Measurements from ENCODE around the gene SERTAD2. TPM values are rescaled to one million over a fixed set of nuclear protein-coding genes. Genes with fewer than 3 reads are reported as not detected.

SERTAD2 gene
- total and polyA plus RNA-seq, 2 of the 4 experiments (the other 2 are of a cell fraction), result 5.0 to 11.0 TPM

GRCh38 chr2:64620661-64621060 is 33.1 kb downstream of the SERTAD2 start:
- Histone ChIP-seq H3K4me2 (ENCODE audit: low read depth, low read length) (no peak overlapping the region), H3K27ac (ENCODE audit: insufficient read depth, low read length) (no peak overlapping the region), H3K9ac (ENCODE audit: low read depth, low read length) (no peak overlapping the region), H3K79me1 (ENCODE audit: low read depth in 1 of 2, low read length in 2 of 2) (no peaks in the 10 kb centered on the region), H2BK20ac (ENCODE audit: low read depth, low read length) (no peak overlapping the region), H3K9me3 (ENCODE audit: control insufficient read depth, insufficient read depth, low read length) (no peaks in the 10 kb centered on the region), H3K4me1 (ENCODE audit: control insufficient read depth, insufficient read depth, low read length) (no peaks in the 10 kb centered on the region), H2AFZ (replicated peaks; ENCODE audit: low read length, poor library complexity) (no peak overlapping the region), H4K5ac (ENCODE audit: low read depth, low read length) (no peak overlapping the region), H3K9me1 (ENCODE audit: insufficient read depth, low read length) (no peaks in the 10 kb centered on the region), H3K4ac (ENCODE audit: low read depth, low read length) (no peak overlapping the region), H2AK5ac (ENCODE audit: low read depth, low read length) (no peak overlapping the region), H3K18ac (ENCODE audit: low read depth, low read length) (no peak overlapping the region), H3K36me3 (ENCODE audit: control insufficient read depth, insufficient read depth, low read length) (no peaks in the 10 kb centered on the region), H2BK5ac (ENCODE audit: low read depth, low read length, poor library complexity, severe bottlenecking) (no peak overlapping the region), H3K27me3 (ENCODE audit: control insufficient read depth, insufficient read depth, low read length) (peaks cover 53% of the 10 kb centered on the region), H4K91ac (ENCODE audit: insufficient read depth, low read depth, low read length) (no peak overlapping the region), H2BK15ac (ENCODE audit: low read depth, low read length) (no peak overlapping the region), H3K4me3 (ENCODE audit: insufficient read depth, low read depth, low read length) (no peak overlapping the region), H3K23ac (ENCODE audit: low read depth, low read length) (no peak overlapping the region), H3K56ac (ENCODE audit: extremely low read depth, insufficient read depth, low read length) (no peak overlapping the region), H2BK120ac (ENCODE audit: low read depth, low read length) (no peak overlapping the region), H2AK9ac (replicated peaks; ENCODE audit: low read depth, low read length, poor library complexity) (no peak overlapping the region), H3K14ac (replicated peaks; ENCODE audit: low read depth, low read length) (no peak overlapping the region), H4K20me1 (ENCODE audit: insufficient read depth, low read length) (no peaks in the 10 kb centered on the region), H4K8ac (ENCODE audit: low read depth in 2 of 2, low read length in 2 of 2) (no peak overlapping the region)
- intact Hi-C loops (cut with micrococcal nuclease), result no loop called here
- no peak for DNase-seq
- ChIA-PET POLR2A (ENCODE audit: unreplicated experiment) (no interaction called here), CTCF (no interaction called here)
- no CpG with 5 or more reads among the region's 4 CpGs for WGBS, 2 experiments (ENCODE audit: extremely low coverage in 2 of 2, insufficient read length in 1 of 2)
- in situ Hi-C loops (cut with MboI; ENCODE audit: low sequenced_read_pairs), result no loop called here
- no peak for ATAC-seq (ENCODE audit: low read depth)
- dilution Hi-C loops (cut with HindIII; ENCODE audit: low sequenced_read_pairs, unreplicated experiment), result no loop called here
- no TSS peak for BruUV-seq (replicated peaks)
- TF ChIP-seq POLR2A (IDR thresholded peaks at IDR 0.05; ENCODE audit: low read depth, low read length), result no peak
- TF ChIP-seq RCOR1 (IDR thresholded peaks at IDR 0.05; ENCODE audit: insufficient replicate concordance, low read length), result no peak
- no peak for TF ChIP-seq CHD1 (IDR thresholded peaks at IDR 0.05; ENCODE audit: low read depth, low read length)
- TF ChIP-seq BHLHE40 (IDR thresholded peaks at IDR 0.05; ENCODE audit: low read depth, low read length), result no peak
